Stimulated activated CD8-positive, alpha-beta memory T cell treated with anti-CD3 and anti-CD28 coated beads, Interleukin-12 subunit alpha, Interleukin-12 subunit beta, amount 100 ng/mL, for 24 hours (primary cell): ENCODE results near the gene FHDC1.

Experiments used
- DNase-seq: peaks from one replicate; pipeline ENCODE4 v3.0.0-alpha.2; 2020; ENCODE audit errors: extremely low read depth

Gene FHDC1

DNA sequence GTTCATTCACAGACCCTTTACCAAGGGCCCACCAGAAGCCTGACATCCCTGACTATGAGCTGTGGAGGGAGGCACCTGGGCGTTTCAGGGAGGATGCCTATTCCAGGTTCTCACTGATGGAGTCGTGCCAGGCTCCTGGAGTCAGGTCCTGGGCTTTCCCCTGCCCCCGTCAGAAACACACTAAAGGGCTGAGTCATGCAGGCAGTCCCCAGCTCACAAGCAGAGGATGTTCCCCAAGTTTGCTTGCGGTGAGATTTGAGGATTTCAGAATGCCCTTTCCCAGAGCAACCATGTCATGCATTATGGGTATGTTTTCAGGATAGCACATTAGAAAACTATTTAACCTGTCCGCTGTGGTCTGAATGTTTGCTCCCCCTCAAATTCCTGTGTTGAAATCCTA lies 45.2 kb downstream of the FHDC1 start:
- no peak for DNase-seq

DNA sequence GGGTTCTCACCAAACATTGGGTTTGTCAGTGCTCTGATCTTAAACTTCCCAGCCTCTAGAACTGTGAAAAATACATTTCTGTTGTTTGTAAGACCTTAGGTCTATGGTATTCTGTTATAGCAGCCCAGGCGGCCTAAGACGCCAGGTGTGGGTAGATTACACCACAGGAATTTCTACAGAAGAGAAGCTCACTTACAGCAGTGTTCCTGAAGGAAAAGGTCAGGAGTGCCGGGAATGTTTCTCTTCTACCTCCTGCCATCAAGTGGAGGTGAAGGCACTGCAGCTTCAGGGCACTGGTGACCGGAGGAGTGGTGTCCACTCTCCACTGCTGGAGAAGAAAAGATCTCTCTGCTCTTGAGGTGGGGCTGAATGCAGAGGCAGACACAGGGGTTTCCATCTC lies 45.7 kb downstream of the FHDC1 start:
- DNase-seq, result no peak

DNA sequence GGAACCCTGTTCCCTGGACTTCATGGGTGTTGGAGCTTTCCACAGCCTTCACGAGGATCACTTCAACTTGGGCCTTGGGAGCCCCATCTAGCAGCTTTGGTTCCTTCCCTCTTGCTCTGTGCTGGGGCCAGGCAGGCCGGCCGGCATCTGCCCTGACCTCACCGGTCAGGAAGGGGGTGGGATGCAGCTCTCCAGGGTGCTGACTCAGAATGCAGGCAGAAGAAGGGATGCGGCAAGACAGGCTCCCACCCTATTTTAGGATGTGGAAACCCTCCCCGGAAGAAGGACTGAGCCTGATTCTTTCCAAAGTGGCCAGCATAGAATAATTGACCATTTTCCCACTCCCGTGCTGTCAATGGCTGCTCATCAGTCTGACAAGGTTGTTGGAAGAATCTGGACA lies 47.1 kb downstream of the FHDC1 start:
- DNase-seq, result no peak

DNA sequence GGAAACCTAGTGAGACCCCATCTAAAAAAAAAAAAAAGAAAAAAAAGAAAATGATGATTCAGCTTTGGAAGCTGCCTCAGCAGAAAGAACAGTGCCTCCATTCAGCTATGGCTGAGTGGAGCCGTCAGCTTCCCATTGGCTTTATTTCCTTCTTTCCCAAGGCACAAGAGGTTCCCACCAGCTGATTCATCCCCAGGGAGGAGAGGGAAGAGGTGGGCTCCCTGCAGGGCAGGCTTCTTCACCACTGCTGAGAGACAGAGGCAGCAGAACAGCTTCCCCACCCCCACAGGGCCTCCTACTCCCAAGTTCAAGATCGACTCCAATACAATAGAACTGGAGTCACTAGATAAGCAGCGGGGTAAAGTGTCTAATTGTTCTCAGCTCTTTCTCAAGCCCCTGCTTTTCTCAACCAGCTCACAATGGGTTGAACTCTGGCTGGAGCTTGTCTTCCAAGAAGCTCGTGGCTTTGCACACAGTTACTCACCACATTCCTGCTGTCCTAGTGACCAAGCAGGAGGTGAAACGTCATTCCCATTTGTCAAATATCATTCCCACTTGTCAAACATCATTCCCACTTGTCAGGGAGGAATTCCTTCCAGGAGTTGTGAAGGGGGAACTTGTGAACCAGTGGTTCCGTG lies 47.8 kb downstream of the FHDC1 start:
- DNase-seq, result no peak

DNA sequence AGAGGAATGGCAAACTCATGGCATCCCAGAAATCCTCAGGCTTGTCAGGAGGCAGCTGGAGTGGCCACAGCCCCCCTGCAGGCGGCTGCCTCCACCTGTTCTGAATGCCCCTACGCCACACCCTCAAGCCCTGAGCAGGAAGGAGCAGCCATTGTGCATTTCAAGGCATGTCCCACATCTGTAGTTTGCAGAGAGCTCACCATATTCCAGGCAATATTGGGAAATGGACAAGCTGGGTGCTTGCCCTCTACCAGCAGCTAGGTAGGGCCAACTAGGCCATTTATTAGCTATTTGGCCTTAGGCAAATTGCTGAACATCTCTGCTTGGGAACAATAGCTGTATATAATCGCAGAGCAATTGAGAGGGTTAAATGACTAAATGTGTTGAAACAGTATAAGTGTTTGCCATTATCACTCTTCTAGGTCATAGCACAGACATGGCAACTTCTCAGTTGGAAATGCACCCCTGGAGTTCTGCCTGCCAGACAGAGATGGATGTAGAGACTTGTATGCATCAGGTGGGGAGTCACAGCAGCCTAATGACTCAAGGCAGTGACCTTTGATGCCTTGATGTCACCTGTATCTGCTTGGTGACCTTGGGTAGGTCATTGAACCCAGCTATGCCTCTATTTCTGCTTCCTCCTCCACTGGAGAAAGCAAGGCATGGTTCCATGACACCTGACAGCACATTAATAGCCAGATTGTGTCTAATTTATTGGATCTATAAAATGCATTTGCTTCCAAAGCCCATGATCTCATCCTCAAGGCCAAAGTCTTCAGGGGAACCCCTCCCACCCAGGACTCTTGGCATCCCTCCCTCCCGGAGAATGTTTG lies 52.8 kb downstream of the FHDC1 start:
- DNase-seq, result no peak

DNA sequence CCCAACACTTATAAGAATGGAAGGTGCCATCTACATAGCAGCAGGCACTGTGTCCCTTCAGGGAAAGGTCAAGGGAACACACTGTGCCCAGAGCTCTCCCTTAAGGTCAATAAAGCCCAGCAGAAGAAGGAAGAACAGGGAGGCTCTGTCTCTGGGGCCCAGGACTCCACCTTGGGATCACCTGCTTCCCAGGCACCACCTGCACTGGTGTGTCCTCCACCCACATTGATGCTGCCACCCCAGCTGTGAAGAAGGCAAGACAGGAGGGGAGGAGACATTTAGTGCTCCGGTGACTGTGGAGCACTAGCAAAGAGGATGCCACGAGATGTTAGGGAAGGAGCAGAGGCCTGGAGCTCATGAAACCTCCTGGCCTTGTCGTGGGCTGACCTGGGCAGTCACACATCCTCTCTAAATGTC lies 53.4 kb downstream of the FHDC1 start:
- DNase-seq, result no peak

DNA sequence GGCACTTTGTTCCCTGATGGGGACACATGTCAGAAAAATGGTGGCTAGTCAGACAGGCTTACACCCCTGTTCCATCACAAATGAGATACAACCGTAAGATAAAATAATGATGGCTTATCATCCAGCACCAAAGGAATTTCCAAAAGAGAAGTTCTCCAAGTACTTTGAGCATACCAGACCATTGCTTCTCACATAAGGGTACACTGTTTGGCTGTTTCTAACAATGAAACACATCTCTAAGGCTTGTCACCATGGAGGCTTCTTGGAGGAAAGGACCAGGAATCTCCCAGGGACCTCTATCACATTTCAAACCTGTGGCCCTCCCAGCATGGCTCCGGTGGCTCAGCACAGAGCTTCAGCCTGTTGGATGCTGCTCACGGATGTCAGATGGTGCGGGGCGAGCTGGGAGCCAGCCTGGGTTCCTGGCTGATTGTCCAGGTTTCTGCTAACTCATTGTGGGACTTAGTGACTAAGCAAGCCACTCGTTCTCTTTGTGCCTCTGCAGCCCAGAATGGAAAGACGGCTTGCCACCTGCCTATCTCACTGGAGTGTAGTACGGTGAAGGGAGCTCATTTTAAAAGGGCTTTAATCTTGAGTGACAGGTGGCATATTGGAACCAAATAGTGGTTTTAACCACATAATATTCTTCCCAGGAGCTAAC lies 54.5 kb downstream of the FHDC1 start:
- no peak for DNase-seq

DNA sequence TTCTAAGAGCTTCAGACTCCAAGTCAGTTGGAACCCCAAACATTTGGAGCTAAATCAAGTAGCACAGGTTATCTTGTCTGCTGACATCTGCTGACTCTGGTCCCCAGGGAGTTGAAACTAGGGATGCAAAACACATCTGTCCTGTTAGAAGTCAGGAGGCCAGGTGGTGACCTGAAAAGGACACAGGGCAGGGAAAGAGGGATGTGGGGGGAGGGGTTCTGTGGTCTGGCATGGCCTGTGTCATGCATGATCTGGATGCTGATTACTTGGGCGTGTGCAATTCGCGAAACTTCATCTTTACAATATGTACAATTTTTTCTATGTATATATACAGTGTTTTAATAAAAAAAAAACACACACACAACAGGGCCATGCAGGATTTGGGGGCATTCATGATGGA lies 55.3 kb downstream of the FHDC1 start:
- DNase-seq, result no peak

DNA sequence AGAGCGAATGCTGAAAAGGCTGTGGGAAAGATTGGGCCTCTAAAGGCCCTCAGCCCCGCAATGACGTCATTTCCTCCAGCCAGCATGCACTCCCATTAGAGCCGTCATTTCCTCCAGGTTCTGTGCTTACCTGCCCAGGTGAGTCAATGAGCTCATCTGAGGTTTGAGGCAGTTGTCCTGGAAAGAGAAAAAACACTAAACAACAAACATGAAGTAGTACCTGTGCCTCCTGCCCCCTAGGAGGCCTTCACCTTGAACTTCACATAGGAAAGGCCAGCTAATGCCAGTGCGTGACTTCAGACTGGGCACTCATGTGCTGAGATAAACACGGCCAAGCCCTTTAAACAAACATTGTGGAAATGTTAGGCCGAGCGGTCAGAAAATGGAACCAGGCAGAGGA lies 55.9 kb downstream of the FHDC1 start:
- DNase-seq, result no peak

DNA sequence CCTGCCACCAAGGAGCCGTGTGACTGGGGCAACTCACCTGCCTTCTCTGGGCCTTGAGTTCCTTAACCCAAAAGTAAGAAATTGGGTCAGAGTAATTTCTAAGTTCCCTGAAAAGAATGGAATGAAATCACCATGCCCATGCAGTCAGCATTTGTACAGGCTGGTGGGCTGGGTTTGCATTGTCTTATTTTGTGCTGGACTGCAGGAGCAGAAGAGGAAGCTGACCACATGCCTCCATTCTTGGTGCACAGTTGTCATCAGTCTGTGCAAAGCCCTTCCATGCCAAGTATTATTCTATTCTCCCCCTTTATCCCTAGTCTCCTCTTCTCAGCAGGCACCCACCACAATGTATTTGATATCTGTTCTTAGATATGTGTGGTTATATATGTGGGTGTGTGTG lies 56.3 kb downstream of the FHDC1 start:
- DNase-seq, result no peak

DNA sequence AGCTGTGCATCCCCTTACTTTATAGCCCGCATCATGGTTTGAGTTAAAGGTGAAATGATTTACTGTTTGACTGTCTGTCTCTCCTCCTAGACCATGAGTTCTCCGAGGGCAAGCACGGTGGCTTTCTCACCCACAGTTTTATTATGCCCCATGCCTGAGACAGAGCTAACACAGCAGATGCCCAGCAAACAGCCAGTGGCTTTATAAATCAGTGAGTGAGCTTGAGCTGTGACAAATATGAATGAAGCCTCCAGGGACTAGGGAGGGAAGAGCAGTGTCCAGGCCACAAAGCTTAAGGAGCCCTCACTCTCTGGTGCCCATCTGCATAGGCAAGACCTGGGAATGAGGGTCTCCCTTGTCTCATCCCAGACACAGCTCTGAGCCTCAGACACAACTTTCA lies 57.9 kb downstream of the FHDC1 start:
- DNase-seq, result no peak

DNA sequence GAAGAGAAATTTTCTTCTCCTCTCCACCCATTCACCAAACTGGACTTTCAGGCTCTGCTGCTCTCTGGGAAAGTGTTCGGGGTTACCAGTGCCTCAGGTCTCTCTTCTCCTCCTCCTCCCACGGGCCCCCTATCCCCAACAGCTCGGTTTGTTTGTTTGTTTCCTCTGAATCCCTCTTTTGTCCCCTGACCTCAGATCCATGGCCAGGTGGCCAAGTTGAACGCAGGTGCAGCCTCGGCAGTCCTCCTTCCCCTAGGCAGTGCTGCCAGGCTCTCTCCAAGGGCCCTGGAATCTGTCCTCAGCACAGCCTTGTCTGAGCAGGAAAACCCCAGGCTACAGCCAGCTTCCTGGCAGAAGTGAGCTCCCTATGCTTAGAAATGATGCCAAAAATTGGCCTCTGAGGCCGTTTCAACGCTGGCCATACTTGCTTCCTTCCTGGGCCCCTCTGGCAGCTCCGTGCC lies 60.0 kb downstream of the FHDC1 start:
- DNase-seq, result no peak

DNA sequence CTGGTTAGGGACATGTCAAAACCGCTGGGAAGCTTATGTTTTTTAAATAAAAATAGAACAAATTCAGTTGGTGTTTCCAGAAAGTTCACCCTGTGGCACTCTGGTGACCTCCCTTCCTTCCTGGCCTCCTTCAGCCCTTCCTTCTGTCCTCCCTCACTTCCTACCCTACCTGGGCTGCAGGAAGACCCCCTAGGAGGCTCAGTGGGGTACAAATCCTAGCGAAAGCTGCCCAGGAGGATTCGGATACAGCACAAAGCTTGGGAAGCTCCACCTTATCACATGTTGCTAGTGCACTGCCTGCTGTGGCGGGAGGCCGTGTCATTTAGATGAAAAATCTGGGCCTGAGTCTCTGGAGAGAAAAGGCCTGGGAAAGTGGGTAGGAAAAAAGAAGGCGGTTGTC lies 60.5 kb downstream of the FHDC1 start:
- DNase-seq, result no peak

DNA sequence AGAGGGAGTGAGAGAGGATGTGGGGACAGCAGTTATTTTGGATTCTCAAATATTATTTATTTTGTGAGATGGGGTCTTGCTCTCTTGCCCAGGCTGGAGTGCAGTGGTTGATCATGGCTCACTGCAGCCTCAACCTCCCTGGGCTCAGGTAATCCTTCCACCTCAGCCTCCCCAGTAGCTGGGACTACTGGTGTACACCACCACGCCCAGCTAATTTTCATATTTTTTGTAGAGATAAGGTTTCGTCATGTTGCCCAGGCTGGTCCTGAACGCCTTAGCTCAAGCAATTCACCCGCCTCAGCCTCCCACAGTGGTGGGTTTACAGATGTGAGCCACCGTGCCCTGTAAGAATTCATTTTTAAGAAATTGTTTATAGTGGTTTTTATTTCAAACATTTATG lies 61.2 kb downstream of the FHDC1 start:
- DNase-seq, result no peak

DNA sequence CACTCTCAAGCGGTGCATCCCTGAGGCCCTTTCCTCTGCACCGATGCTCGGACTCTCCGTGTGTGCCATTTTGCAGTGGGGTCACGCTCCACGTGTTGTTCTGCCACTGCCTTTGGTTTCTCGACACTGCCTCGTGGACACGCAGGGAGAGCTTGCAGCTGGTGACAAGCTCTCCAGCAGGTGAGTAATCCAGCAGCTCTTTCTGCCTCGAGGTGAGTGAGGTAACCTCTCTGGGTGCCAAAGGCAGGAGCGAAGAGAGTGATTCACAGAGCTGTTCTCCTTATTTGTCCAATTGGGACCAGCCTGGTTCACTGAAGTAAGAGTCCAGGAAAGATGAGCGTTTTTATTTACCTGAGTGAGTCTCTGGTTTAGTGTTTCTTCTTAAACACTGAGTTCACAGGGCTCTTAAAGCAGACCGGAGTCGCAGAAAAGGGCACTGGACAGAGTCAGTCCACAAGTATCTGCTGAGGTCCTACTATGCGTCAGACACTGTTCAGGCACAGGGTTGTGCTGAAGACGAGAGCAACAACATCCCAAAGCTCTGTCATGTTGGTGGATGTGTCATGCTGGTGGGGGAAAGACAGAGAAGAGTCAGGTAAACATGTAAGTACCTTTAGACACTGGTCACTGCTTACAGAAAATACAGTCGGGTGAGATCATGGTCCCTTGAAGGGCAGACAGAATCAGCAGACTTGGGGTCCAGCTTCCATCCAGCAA lies 61.8 kb downstream of the FHDC1 start:
- no peak for DNase-seq

DNA sequence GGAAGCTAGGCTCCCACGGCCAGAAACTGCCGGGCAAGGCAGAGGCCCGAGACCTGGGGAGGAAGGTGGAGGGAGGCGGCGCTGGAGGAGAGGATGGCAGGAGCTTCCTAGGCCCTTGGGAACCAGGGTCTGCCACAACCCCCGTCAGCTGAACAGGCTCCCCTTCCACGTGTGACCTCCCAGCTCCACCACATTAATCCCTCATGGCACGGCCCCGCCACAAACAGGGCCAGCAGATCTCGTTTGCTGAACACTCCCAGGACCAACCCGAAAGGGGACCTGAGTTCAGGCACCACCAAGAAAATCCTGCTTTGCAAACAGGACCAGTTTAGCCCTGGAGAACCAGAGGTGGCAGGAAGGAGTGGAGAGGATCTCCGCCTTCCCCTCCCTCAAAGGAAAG lies 62.7 kb downstream of the FHDC1 start:
- no peak for DNase-seq

DNA sequence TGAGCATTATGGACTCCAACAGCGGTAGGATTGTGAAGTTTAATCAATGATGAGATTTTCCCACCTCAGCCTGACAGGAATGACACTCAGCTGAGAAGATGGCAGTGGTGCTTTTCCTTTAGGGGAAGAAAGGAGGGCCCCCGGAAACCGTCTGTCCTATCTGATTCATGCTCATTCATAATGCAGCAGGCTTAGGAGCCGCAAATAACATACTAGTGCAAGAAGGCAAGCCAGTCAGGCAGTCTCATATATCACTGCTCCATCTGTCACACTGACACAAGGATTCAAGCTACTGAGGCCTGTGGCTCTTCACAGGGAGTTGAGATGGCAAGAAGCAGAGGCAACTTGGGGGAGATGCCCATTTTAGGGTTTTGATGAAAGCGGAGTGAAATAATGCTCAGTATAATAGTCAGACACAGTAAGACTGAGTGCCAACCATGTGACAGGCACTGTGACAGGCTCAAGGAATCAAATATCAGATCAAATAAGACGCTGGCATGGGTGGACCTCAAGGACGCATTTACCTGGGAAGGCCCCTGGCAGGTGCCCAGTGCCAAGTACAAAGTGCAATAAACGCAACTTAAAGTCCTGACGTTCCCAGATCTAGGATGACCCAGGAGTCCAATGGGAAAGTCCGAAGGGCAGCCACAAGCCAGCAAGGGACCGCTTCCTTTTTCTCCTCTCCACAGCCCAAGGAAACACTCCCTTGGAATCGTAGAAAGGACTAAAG lies 63.4 kb downstream of the FHDC1 start:
- DNase-seq, result no peak

DNA sequence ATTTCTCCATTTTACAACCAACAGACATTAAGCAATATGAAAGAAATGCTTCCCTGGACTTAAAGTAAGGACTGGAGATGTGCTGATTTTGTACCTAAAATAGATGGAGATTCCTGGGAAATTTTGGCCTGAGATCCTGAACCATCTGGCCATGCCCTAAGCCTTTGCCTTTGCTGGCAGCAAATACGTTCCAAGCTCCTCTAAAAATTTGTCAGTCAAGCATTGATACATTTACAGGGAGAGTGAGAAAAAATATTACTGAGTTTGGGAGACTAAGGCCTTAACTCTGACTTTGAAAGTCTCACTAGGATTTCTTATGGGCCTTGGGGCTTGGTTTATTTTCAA lies 63.9 kb downstream of the FHDC1 start:
- DNase-seq, result no peak

DNA sequence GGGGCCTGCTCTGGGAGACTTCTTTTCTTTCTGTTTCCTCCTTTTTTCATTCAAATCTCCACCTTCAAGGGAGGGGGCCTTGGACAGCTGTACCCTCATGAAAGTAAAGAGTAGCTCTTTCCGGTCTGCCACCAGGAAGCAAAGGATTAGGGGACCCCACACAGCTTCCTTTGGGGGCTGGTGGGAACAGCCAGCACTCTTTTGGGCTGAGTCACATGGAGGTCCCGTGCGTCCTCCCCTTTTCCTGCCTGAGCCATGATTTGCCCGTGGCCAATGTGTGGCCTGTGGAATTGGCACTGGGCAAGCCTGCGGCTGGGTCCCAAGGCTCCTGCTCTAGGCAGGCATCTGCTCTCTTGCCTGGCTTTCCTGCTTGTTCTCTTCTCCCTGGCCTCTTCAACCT lies 65.5 kb downstream of the FHDC1 start:
- no peak for DNase-seq

DNA sequence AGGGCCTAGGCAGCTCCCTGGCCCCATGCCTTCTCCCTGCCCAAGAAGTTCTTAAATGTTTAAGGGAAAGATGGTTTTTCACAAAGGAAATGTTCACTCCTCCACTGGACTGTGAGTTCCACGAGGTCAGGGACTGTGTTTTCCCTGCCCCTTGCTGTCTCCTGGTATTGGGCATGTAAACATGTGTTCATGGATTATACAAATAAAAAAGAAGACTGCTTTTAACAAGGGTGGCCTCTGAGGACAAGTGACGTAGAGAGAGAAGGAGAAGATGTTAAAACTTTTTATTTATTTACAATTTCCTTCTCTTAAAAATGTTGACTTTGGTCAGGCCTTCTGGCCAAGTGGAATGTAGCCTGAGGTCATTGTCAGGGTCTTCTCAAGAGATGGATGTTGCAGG lies 66.0 kb downstream of the FHDC1 start:
- DNase-seq, result no peak

DNA sequence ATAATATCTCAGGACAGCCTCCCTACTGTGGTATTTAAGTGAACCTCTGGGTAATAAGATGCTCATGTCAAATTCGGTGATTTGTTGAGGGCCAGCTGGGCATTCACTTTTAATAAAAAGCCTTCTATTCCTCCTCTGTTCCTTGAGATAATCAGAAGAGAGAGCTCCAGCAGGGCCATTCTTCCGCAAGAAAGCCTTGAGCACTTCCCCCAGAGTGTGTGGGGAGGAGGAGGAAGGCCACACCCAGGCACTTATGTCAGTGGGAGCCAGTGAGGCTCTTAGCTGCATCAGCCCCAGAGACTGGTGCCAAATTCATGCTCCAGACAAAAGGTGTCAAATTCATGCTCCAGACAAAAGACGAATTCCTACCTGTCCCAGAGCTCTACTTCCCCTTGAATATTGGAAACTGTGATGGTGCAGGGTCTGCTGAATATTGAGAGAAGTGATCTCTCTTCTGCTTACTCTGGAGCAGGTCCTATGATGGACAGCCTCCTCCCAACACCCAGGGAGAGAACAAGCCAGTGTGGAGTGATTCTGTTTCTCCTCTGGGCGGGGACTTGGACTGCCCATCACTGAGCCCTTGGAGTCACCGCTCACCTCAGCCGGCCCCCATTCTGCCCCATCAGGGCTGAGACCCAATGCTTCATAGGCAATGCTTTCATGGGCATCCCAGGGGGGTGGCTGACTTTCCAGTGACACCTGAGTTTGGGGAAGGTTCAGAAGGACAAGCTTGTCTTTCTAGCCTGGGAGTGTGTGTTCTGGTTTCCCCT lies 68.1 kb downstream of the FHDC1 start:
- no peak for DNase-seq
